Activated T-helper 1 cell treated with anti-CD3 and anti-CD28 coated beads, Interleukin-12 subunit alpha, Interleukin-12 subunit beta, Interleukin-2, Interleukin-4 antibody, amounts not matched to agents 30 ng/mL and 10 ng/mL and 1 ng/mL, durations not matched to agents 14 hours and 24 hours and 36 hours (primary cell): ENCODE results near the gene NCMAP. TPM values are rescaled to one million over a fixed set of nuclear protein-coding genes. Genes with fewer than 3 reads are reported as not detected.

Source experiments
- DNase-seq: peaks from one replicate; pipeline ENCODE4 v3.0.0; 2021; ENCODE audit warnings: low spot score
- H3K27ac Mint-ChIP-seq: one replicate; pipeline ENCODE4 v1.8.0; 2021; ENCODE audit warnings: mild to moderate bottlenecking, mixed read lengths
- H3K27me3 Mint-ChIP-seq: one replicate; pipeline ENCODE4 v1.8.0; 2022; ENCODE audit warnings: mild to moderate bottlenecking, moderate library complexity, mixed read lengths; ENCODE audit not compliant: insufficient read depth
- H3K36me3 Mint-ChIP-seq: one replicate; pipeline ENCODE4 v1.8.0; 2021; ENCODE audit warnings: low read depth, mixed read lengths
- H3K4me1 Mint-ChIP-seq: one replicate; pipeline ENCODE4 v1.8.0; 2021; ENCODE audit warnings: low read depth, mixed read lengths
- H3K4me3 Mint-ChIP-seq: one replicate; pipeline ENCODE4 v1.8.0; 2021; ENCODE audit warnings: mild to moderate bottlenecking, moderate library complexity, mixed read lengths
- H3K9me3 Mint-ChIP-seq: one replicate; pipeline ENCODE4 v1.8.0; 2021; ENCODE audit warnings: mixed read lengths
- intact Hi-C: fragments of 100-400 bp; cut with micrococcal nuclease; formaldehyde crosslinking; loops from one replicate; pipeline ENCODE4 v1.15.1; 2024
- total RNA-seq: library from RNA; stranded (reverse); gene quantifications from 2 replicates; pipeline ENCODE4 v1.2.3, GENCODE V29; 2022

Gene NCMAP
- total RNA-seq, 1 donor from 2014 or later: not detected

DNA sequence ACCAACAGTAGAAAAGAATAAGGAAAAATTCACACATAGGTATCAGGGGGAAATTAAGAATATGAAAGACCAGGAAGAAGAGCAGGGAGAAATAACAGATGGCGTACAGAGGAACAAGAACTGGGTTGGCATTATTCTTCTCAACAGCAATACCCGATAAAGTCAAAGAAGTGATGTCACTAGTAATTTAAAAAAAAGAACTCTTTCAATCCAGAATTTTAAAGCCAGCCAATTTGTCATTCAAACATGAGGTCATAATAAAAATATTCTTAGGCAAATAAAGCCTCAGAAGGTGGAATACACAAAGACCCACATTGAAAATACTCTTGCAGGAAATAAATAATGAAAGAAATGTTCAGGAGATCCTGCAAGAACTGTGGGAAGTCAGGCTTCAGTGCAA lies 8.8 kb downstream of the NCMAP start:
- no peak for DNase-seq
- intact Hi-C loops: no loop called here
- H3K36me3 Mint-ChIP-seq: no peaks in the 10 kb centered on the region

DNA sequence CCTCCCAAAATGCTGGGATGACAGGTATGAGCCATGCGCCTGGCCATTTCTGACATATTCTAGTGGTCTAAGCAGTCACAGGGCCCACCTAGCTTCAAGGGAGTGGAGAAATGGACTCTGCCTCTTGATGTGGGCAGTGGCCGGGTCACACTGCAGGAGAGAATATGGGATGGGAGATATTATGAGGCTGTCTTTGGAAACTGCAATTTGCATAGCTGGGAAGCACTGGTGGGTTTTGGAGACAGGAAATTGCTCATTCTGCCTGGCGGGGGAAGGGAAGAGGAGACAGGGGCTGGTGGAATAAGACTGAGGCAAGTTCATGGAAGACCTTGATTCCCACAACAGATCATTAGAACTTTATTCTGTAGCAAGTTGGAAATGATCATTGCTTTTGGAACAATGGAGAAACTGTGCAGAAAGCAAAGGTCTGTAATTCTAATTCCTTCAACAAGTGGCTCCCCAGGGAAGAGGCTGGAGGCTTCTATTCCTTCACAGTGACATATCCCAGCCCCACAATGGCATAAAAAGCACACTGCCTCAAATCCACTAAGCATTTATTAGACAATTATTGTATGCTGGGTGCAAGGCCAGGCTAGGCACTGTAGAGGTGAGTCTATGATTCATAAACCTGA lies 10.5 kb downstream of the NCMAP start:
- Mint-ChIP-seq H3K9me3 (no peaks in the 10 kb centered on the region), H3K4me1 (no peaks in the 10 kb centered on the region), H3K27me3 (peaks cover 4% of the 10 kb centered on the region), H3K36me3 (no peaks in the 10 kb centered on the region), H3K27ac (no peak overlapping the region), H3K4me3 (no peak overlapping the region)
- intact Hi-C loops: no loop called here
- DNase-seq: no peak

More for the DNA sequence above, 8.8 kb downstream of the NCMAP start:
- H3K9me3 Mint-ChIP-seq: no peaks in the 10 kb centered on the region
- H3K27ac Mint-ChIP-seq: no peak overlapping the region
- no peak overlapping the region for H3K4me3 Mint-ChIP-seq
- peaks cover 8% of the 10 kb centered on the region for H3K27me3 Mint-ChIP-seq
- H3K4me1 Mint-ChIP-seq: no peaks in the 10 kb centered on the region

DNA sequence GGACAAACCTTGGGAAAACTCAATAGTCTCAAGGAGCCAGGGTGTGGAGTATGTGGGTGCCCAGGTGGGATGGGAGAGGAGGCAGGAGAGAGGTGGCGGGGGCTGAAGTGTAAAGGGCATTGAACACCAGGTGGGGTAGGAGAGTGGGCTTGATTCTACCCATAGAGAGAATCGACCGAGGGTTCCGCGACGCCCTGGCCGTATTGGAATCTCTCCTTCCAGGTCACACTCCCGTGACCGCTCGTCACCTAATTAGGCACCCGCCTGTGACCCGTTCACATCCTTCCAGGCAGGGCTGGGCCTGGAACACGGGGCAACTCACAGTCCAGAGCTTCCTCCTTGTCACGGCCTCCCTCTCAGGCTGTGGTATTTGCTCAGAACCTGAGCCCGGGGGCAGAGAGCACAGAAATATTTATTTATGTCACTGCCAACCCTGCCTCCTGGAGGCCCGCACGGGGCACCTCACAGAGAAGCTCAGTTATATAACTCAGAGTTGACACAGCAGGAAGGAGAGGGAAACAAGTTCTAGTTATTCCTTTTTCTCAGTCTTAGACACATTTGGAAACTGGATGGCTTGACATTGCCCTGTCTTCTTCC lies 12.0 kb downstream of the NCMAP start:
- Mint-ChIP-seq H3K4me1 (no peaks in the 10 kb centered on the region), H3K27me3 (peaks cover 4% of the 10 kb centered on the region), H3K36me3 (no peaks in the 10 kb centered on the region), H3K4me3 (no peak overlapping the region), H3K9me3 (no peaks in the 10 kb centered on the region), H3K27ac (no peak overlapping the region)
- intact Hi-C loops: no loop called here
- DNase-seq: no peak

DNA sequence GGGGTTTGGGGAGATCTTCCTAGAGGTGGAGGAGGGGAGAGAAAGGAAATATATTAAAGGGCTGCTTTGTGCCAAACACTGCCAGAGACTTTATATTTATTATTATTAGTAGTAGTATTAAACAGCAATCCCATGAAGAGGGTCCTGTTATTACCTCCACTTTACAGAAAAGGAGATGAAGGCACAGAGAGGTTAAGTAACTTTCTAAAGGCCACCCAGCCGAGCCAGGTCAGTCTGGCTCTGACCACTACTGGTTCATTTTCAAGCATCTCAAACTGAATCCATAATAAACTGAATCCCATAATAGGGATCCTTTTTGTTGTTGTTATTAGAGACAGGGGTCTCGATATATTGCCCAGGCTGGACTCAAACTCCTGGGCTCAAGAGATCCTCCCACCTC lies 12.6 kb downstream of the NCMAP start:
- Mint-ChIP-seq H3K9me3 (no peaks in the 10 kb centered on the region), H3K4me3 (no peak overlapping the region), H3K4me1 (no peaks in the 10 kb centered on the region), H3K27me3 (peaks cover 4% of the 10 kb centered on the region), H3K27ac (no peak overlapping the region), H3K36me3 (no peaks in the 10 kb centered on the region)
- intact Hi-C loops: no loop called here
- no peak for DNase-seq

DNA sequence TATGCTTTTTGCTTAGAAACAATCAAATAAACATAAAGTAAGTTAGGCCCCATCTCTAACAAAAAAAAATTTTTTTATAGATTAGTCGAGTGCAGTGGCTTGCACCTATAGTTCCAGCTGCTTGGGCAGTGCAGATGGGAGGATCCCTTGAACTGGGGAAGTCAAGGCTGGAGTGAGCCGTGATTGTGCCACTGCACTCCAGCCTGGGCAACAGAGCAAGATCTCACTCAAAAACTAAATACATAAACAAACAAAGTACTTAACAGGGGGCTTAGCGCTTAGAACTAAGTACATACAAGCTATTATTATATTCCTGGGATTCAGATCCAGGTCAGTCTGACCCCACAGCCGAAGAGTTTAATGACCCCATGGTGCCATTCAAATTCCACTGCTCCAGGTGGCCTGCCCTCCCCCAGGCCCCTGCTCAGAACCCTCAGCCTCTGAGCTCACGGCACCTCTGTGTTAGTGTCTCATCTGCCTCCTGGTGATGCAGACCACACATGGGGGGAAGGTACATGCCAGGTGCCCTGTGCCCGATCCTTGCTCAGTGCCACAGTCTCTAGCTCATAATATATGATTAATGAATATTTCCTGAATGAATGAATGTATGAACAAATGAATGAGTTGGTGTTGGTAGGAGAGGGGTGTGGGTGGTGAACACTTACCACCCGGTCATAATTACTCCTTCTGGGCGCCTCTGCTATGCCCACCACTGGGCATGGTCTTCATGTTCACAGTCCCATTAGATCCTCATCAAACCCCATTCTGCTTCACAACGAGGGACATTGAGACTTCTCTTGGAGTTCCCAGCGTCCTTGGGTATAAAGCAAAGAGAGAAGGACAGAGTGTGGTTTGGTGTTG lies 14.6 kb downstream of the NCMAP start:
- no peaks in the 10 kb centered on the region for H3K36me3 Mint-ChIP-seq
- DNase-seq: no peak
- intact Hi-C loops: no loop called here
- no peaks in the 10 kb centered on the region for H3K4me1 Mint-ChIP-seq
- H3K27ac Mint-ChIP-seq: no peak overlapping the region
- H3K4me3 Mint-ChIP-seq: no peak overlapping the region
- H3K27me3 Mint-ChIP-seq: peaks cover 4% of the 10 kb centered on the region
- no peaks in the 10 kb centered on the region for H3K9me3 Mint-ChIP-seq

DNA sequence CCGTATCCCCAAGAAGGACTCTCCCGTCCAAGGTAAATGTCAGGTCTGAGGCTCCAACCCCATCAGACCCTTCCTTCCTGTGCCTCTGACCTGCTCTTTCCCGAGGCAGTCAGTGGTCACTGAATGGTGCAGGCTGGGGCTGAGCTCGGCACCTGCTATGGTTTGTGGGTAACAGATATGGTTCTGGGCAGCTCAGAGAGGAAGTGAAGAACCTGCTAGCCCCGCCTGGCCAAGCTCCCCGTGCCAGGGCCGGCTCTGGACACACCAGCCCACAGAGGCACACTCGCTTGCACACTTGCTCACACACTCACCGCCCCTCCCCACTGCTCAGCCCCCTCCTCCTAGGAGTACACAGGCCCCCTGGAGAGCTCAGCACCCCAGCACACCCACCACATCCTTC lies 16.4 kb downstream of the NCMAP start:
- Mint-ChIP-seq H3K4me3 (no peak overlapping the region), H3K27me3 (no peaks in the 10 kb centered on the region), H3K27ac (no peak overlapping the region), H3K4me1 (no peaks in the 10 kb centered on the region), H3K36me3 (no peaks in the 10 kb centered on the region), H3K9me3 (no peaks in the 10 kb centered on the region)
- intact Hi-C loops: no loop called here
- no peak for DNase-seq

DNA sequence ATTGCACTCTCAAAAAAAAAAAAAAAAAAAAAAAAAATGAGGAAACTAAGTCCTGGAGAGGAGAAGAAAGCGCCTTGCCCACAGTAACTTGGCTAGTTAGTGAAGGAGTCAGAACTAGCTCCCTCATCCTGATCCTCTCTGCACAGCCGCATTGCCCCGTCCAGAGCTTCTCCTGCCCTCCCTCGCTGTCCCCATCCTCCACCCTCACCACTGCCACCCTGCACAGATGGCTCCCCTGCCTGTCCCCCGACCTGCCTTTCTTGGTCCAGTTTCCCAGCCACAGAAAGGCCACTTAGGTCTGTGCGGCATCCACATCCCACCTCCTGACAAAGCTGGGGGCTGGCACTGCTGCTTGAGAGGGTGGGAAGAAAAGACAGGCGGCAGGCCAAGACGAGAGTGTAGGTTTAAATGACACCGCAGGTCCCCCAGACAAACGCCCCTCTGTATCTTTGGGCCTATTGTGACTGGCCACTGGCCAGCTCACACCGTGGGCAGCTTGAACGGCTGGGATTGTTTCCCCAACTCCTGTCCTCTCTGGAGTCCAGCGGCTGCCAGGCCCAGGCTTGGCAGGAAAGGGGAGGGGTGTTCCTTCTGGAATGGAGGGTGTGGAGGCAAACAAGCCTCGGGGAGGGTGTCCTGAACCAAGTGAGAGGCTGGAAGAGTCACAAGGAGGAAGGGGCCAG lies 20.2 kb downstream of the NCMAP start:
- Mint-ChIP-seq H3K27me3 (peaks cover 2% of the 10 kb centered on the region), H3K4me1 (no peaks in the 10 kb centered on the region), H3K27ac (no peak overlapping the region), H3K9me3 (no peaks in the 10 kb centered on the region), H3K4me3 (no peak overlapping the region), H3K36me3 (no peaks in the 10 kb centered on the region)
- no peak for DNase-seq
- intact Hi-C loops: no loop called here

DNA sequence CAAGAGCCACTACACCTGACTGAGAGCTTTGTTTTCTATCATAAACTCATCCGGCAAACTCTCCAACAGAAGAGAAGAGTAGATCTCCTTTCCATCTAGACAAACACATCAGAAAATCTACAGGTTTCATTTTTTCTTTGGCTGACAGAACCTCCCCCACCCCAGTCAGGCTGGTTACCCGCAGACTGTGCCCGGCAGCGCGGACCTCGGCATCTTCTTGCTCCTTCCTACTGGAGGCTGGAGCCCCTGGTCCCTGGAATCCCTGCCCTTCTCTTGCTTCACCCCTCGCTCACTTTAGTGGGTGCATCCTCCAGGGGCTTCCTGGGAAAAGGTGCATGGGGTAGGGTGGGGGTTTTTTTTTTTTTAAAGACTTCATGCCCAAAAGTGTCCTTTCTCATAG lies 23.0 kb downstream of the NCMAP start:
- H3K36me3 Mint-ChIP-seq: no peaks in the 10 kb centered on the region
- no peak overlapping the region for H3K4me3 Mint-ChIP-seq
- no peak overlapping the region for H3K27ac Mint-ChIP-seq
- H3K27me3 Mint-ChIP-seq: peaks cover 2% of the 10 kb centered on the region
- no peak for DNase-seq
- intact Hi-C loops: no loop called here
- H3K4me1 Mint-ChIP-seq: no peaks in the 10 kb centered on the region
- no peaks in the 10 kb centered on the region for H3K9me3 Mint-ChIP-seq

DNA sequence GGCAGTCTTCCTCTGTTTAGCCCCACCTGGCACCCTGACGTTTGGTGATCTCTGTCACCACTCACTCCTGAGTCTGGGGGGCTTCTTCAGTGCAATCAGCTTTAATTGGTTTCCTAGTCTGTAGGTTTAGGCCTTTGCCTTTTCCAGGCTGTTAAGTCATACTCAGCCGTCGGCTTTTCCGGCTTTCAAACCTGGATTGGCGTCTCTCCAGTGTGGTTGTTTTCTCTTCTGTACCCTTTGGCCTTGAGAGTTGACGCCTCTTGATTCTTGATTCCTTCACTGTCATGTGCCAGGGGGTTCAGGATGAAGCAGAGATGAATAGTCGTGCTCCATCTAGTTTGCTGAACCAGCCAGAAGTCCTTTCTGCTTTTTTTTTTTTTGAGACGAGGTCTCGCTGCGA lies 24.9 kb downstream of the NCMAP start:
- H3K36me3 Mint-ChIP-seq: no peaks in the 10 kb centered on the region
- intact Hi-C loops: no loop called here

DNA sequence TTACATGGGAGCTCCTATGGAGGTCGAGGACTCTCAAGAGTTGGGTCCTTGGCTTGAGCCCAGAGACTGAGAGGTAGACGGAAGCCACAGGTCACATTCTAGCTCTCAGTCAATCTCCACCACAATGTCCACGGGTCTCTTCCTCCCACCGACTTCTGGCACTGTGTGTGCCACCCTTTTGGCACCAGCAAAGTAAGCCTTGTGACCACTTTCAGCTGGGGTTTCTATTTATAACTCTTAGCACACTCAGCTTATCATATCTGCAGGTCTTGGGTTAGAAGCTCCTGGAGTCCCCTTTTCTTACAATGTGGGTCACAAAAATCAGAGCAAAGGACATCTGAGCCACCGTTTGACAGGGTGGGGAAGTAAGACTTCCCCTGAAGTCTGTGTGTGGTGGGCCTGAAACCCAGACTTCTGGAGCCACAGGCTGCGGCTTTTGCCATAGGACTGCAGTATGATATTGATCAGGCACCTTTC lies 28.3 kb downstream of the NCMAP start:
- Mint-ChIP-seq H3K27me3 (peaks cover 15% of the 10 kb centered on the region), H3K27ac (no peak overlapping the region), H3K4me3 (no peak overlapping the region), H3K9me3 (no peaks in the 10 kb centered on the region), H3K4me1 (peaks cover 9% of the 10 kb centered on the region), H3K36me3 (no peaks in the 10 kb centered on the region)
- no peak for DNase-seq
- intact Hi-C loops: no loop called here

More for the DNA sequence above, 24.9 kb downstream of the NCMAP start:
- no peak for DNase-seq
- H3K4me1 Mint-ChIP-seq: no peaks in the 10 kb centered on the region
- H3K4me3 Mint-ChIP-seq: no peak overlapping the region
- peaks cover 12% of the 10 kb centered on the region for H3K27me3 Mint-ChIP-seq
- no peak overlapping the region for H3K27ac Mint-ChIP-seq
- no peaks in the 10 kb centered on the region for H3K9me3 Mint-ChIP-seq

DNA sequence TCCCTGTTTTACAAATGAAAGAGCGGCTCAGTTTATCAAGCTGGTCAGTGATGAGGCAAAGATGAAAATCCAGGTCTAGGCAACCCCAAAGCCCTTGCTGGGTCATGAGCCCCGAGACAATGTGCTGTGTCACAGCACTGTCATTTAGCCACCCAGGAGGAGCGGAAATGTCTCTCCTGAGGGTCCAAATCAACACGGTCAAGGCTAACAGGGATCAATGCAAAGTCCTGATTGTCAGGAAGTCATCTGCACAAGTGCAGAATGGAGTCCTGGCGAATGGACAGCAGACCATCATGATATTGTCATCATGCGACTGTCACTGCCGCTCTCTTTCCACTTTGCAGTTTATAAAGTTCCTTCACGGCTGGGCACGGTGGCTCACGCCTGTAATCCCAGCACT lies 30.2 kb downstream of the NCMAP start:
- intact Hi-C loops: loop anchor here (2.0 kb wide), 1 partner anchor 49 kb away; no protein-coding TSS in a partner anchor
- Mint-ChIP-seq H3K27ac (no peak overlapping the region), H3K4me3 (no peak overlapping the region), H3K36me3 (no peaks in the 10 kb centered on the region), H3K9me3 (no peaks in the 10 kb centered on the region), H3K27me3 (peaks cover 17% of the 10 kb centered on the region), H3K4me1 (peaks cover 9% of the 10 kb centered on the region)
- no peak for DNase-seq

DNA sequence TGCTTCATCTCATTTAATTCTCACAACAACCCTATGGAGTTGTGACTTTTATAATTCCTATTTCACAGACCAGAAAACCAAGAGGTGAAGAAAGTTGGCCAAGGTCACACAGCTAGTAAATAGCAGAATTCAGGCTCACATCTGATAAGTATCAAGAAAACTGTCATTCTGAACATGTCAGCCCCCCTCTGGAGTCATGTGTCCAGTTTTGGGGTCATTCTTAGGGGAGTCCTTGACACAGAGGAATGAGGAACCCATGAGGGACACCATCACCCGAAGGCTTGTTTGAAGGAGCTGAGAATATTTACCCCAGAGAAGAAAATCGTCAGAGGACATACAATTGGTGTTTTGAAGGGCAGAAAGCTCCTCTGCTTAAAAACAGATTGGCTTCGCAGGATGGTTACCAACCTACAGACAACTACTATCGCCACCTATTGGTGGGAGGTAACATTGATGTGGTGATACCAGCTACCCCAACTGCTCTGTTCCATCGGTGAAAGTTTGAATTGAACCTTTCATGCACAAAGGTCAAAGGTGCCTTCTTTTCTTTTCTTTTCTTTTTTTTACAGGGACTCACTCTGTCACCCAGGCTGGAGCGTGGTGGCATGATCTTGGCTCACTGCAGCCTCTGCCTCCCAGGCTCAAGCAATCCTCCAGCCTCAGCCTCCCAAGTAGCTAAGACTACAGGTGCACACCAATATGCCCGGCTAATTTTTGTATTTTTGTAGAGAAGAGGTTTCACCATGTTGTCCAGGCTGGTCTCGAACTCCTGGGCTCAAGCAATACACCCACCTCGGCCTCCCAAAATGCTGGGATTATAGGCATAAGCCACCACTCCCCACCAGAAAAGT lies 31.3 kb downstream of the NCMAP start:
- Mint-ChIP-seq H3K27me3 (peaks cover 17% of the 10 kb centered on the region), H3K36me3 (no peaks in the 10 kb centered on the region), H3K4me3 (no peak overlapping the region), H3K27ac (no peak overlapping the region), H3K9me3 (no peaks in the 10 kb centered on the region), H3K4me1 (peaks cover 9% of the 10 kb centered on the region)
- DNase-seq: peak; percentile 53
- intact Hi-C loops: loop anchor here (1.0 to 2.0 kb wide), 5 partner anchors 45 to 388 kb away; partner anchors contain the start of gene NIPAL3
